GM13977 (cell line): ENCODE results near the gene VAPA.

Source experiments
- DNase-seq: peaks from one replicate; pipeline ENCODE4 v3.0.0; 2012; ENCODE audit warnings: low spot score
- CTCF ChIP-seq: IDR thresholded peaks from 2 replicates; pipeline ENCODE4 v1.5.1; 2012; ENCODE audit warnings: mild to moderate bottlenecking, control low read depth; ENCODE audit not compliant: insufficient read depth; ENCODE audit errors: extremely low read depth, missing control alignments
- in situ Hi-C: fragments of 300-500 bp; cut with MboI; formaldehyde crosslinking; loops from one replicate; pipeline ENCODE4 v1.12.0; 2022; ENCODE audit warnings: low sequenced_read_pairs, low pct_unique_long_range_greater_than_20kb, mixed read lengths, inconsistent platforms; ENCODE audit not compliant: unreplicated experiment

The VAPA gene

GRCh38 chr18:9994026-9994570, 80.3 kb downstream of the VAPA start:
- no peak for TF ChIP-seq CTCF
- in situ Hi-C loops = no loop called here

GRCh38 chr18:9994701-9995235, 81.0 kb downstream of the VAPA start:
- no peak for DNase-seq
- no peak for TF ChIP-seq CTCF
- in situ Hi-C loops = no loop called here

More at GRCh38 chr18:9994026-9994570, 80.3 kb downstream of the VAPA start:
- no peak for DNase-seq

GRCh38 chr18:9995631-9996030, 81.8 kb downstream of the VAPA start:
- in situ Hi-C loops = no loop called here
- DNase-seq = no peak
- no peak for TF ChIP-seq CTCF

- in situ Hi-C loops = no loop called here
- TF ChIP-seq CTCF = no peak
- DNase-seq = no peak
These were observed 82.3 kb downstream of the VAPA start for GRCh38 chr18:9996094-9996493.

GRCh38 chr18:9997711-9998110, 83.9 kb downstream of the VAPA start:
- in situ Hi-C loops = no loop called here

GRCh38 chr18:9998330-9998729, 84.5 kb downstream of the VAPA start:
- in situ Hi-C loops = no loop called here
- DNase-seq = no peak
- TF ChIP-seq CTCF = no peak

More at GRCh38 chr18:9997711-9998110, 83.9 kb downstream of the VAPA start:
- no peak for TF ChIP-seq CTCF
- no peak for DNase-seq
